ENCODE data around the gene PEPD. TPM values are rescaled to one million over a fixed set of nuclear protein-coding genes. Genes with fewer than 3 reads are reported as not detected.

The PEPD gene
- total RNA-seq, 1 experiment from 2014 or later: 40.5 TPM

GRCh38 chr19:33413426-33413725, 108.2 kb downstream of the PEPD start:
- intact Hi-C loops (cut with micrococcal nuclease): no loop called here
- H2AFZ ChIP-seq (ENCODE audit: low read depth, low read length, poor library complexity, severe bottlenecking): no peak overlapping the region
- H3K36me3 ChIP-seq (ENCODE audit: control insufficient read depth in 1 of 2, insufficient read depth in 2 of 2, low read length in 2 of 2): no peaks in the 10 kb centered on the region
- CTCF ChIA-PET: interaction anchor here (0.7 to 1.6 kb wide), 2 partner anchors 355 to 364 kb away, joined by 3 to 5 read pairs; no protein-coding TSS in a partner anchor
- BruUV-seq (replicated peaks): no TSS peak
- no peaks in the 10 kb centered on the region for H3K79me2 ChIP-seq (ENCODE audit: insufficient read depth, low read length)
- peaks cover 0 to 6% of the 10 kb centered on the region in 2 experiments; a peak in 1 of 4 replicates for H3K4me1 ChIP-seq (ENCODE audit: control insufficient read depth in 1 of 2, insufficient read depth in 2 of 2, low read length in 2 of 2)
- DNase-seq (ENCODE audit: low read depth, low spot score): no peak
- RAD21 ChIA-PET (ENCODE audit: low non-redundant PET in 1 of 2, low total read pairs in 2 of 2, uncharacterized antibody in 2 of 2, unreplicated experiment in 2 of 2): no interaction called here
- no peak overlapping the region for H3K9ac ChIP-seq (ENCODE audit: low read length)
- no peaks in the 10 kb centered on the region for H3K9me2 ChIP-seq (ENCODE audit: insufficient read depth)
- TF ChIP-seq EZH2 (IDR thresholded peaks at IDR 0.05): no peak
- TF ChIP-seq YY1 (IDR thresholded peaks at IDR 0.05; ENCODE audit: extremely low read depth, insufficient replicate concordance, low read depth, low read length): no peak
- no peak overlapping the region for H3K4me3 ChIP-seq (replicated peaks in 1 of 2; ENCODE audit: low read depth in 1 of 2, low read length in 2 of 2)
- H3K9me3 ChIP-seq (ENCODE audit: control insufficient read depth in 1 of 2, insufficient read depth in 1 of 2, low read depth in 1 of 2, low read length in 2 of 2): no peaks in the 10 kb centered on the region
- no peaks in the 10 kb centered on the region for H3K27me3 ChIP-seq (ENCODE audit: insufficient read depth, low read length)
- no peaks in the 10 kb centered on the region for H4K20me1 ChIP-seq (ENCODE audit: insufficient read depth)
- no peak overlapping the region for H3K27ac ChIP-seq (ENCODE audit: low read depth, low read length)
- no peak overlapping the region for H3K4me2 ChIP-seq (ENCODE audit: low read length)
- no peak for ATAC-seq
- POLR2A ChIA-PET: interaction anchor here (0.6 kb wide), 1 partner anchor 352 kb away, joined by 5 read pairs; no protein-coding TSS in a partner anchor

- TF ChIP-seq CEBPB (IDR thresholded peaks at IDR 0.05; ENCODE audit: low read depth): no peak
- no peak for TF ChIP-seq SIN3A (IDR thresholded peaks at IDR 0.05; ENCODE audit: low read depth)
- TF ChIP-seq RAD21 (IDR thresholded peaks at IDR 0.05; ENCODE audit: low read depth): no peak
- no peak for TF ChIP-seq EZH2phosphoT487 (IDR thresholded peaks at IDR 0.05; ENCODE audit: borderline replicate concordance)
- TF ChIP-seq POLR2A (IDR thresholded peaks at IDR 0.05; ENCODE audit: borderline replicate concordance, extremely low read depth, insufficient read depth, insufficient read length): no peak
- TF ChIP-seq ZNF274 (IDR thresholded peaks at IDR 0.05; ENCODE audit: low read depth, low read length): no peak
- TF ChIP-seq SRF (IDR thresholded peaks at IDR 0.05; ENCODE audit: low read depth): no peak
- no peak for TF ChIP-seq JUND (IDR thresholded peaks at IDR 0.05)
- TF ChIP-seq ELF1 (IDR thresholded peaks at IDR 0.05; ENCODE audit: borderline replicate concordance, low read depth): no peak
- no peak for TF ChIP-seq REST (IDR thresholded peaks at IDR 0.05; ENCODE audit: low read depth)
- no peak for TF ChIP-seq EGR1 (IDR thresholded peaks at IDR 0.05; ENCODE audit: low read depth)
- no peak for TF ChIP-seq FOSL1 (IDR thresholded peaks at IDR 0.05; ENCODE audit: low read depth)
- BruUV-seq (replicated peaks): no TSS peak
- no peak overlapping the region for H3K27ac ChIP-seq (ENCODE audit: low read depth, low read length)
- no peak overlapping the region for H3K9ac ChIP-seq (ENCODE audit: low read length)
- peaks cover 0 to 6% of the 10 kb centered on the region in 2 experiments; a peak in 1 of 4 replicates for H3K4me1 ChIP-seq (ENCODE audit: control insufficient read depth in 1 of 2, insufficient read depth in 2 of 2, low read length in 2 of 2)
- ATAC-seq (no peak), DNase-seq (ENCODE audit: low read depth, low spot score) (no peak)
- no peaks in the 10 kb centered on the region for H4K20me1 ChIP-seq (ENCODE audit: insufficient read depth)
- ChIA-PET POLR2A (no interaction called here), CTCF (interaction anchor here (1.6 kb wide), 1 partner anchor 356 kb away, joined by 5 read pairs; no protein-coding TSS in a partner anchor), RAD21 (ENCODE audit: low non-redundant PET in 1 of 2, low total read pairs in 2 of 2, uncharacterized antibody in 2 of 2, unreplicated experiment in 2 of 2) (no interaction called here)
- no peaks in the 10 kb centered on the region for H3K27me3 ChIP-seq (ENCODE audit: insufficient read depth, low read length)
- H2AFZ ChIP-seq (ENCODE audit: low read depth, low read length, poor library complexity, severe bottlenecking): no peak overlapping the region
- H3K9me2 ChIP-seq (ENCODE audit: insufficient read depth): no peaks in the 10 kb centered on the region
- intact Hi-C loops (cut with micrococcal nuclease): no loop called here
- no peak overlapping the region for H3K4me3 ChIP-seq (replicated peaks in 1 of 2; ENCODE audit: low read depth in 1 of 2, low read length in 2 of 2)
- no peak overlapping the region for H3K4me2 ChIP-seq (ENCODE audit: low read length)
- H3K79me2 ChIP-seq (ENCODE audit: insufficient read depth, low read length): no peaks in the 10 kb centered on the region
- no peaks in the 10 kb centered on the region for H3K36me3 ChIP-seq (ENCODE audit: control insufficient read depth in 1 of 2, insufficient read depth in 2 of 2, low read length in 2 of 2)
- no peaks in the 10 kb centered on the region for H3K9me3 ChIP-seq (ENCODE audit: control insufficient read depth in 1 of 2, insufficient read depth in 1 of 2, low read depth in 1 of 2, low read length in 2 of 2)
These were observed 108.8 kb downstream of the PEPD start for GRCh38 chr19:33412601-33413425.

Data from HCT116 (cell line).